Activated naive CD4-positive, alpha-beta T cell treated with anti-CD3 and anti-CD28 coated beads, Interleukin-2, amount 50 U/mL, for 72 hours (primary cell): ENCODE data around the gene TAAR2. TPM values are rescaled to one million over a fixed set of nuclear protein-coding genes. Genes with fewer than 3 reads are reported as not detected.

Experiments used
- ATAC-seq, 2 donors: fragments of 150-1000 bp; cut with Tn5 transposase; 2 replicates each; pipeline ENCODE4 v1.10.0; 2021; ENCODE audit warnings: mild to moderate bottlenecking in 2 of 2, moderate library complexity in 2 of 2
- DNase-seq, 2 donors: peaks; one replicate each; pipeline ENCODE4 v3.0.0; 2021 to 2022; ENCODE audit warnings: low spot score in 2 of 2
- H3K27ac Mint-ChIP-seq, 2 donors: one replicate each; pipeline ENCODE4 v1.8.0; 2022; ENCODE audit warnings: mild to moderate bottlenecking in 2 of 2, mixed read lengths in 2 of 2
- H3K36me3 Mint-ChIP-seq, 2 donors: one replicate each; pipeline ENCODE4 v1.8.0; 2022; ENCODE audit warnings: mixed read lengths in 2 of 2
- H3K9me3 Mint-ChIP-seq, 2 donors: one replicate each; pipeline ENCODE4 v1.8.0; 2022; ENCODE audit warnings: mixed read lengths in 2 of 2
- total RNA-seq, 2 donors: library from RNA; stranded (reverse); gene quantifications; one replicate each; pipeline ENCODE4 v1.2.3, GENCODE V29; 2022

The TAAR2 gene
- total RNA-seq, 2 donors from 2014 or later: not detected

GRCh38 chr6:132571774-132572173, 52.3 kb downstream of the TAAR2 start:
- ATAC-seq (no peak), DNase-seq (no peak)
- no peak overlapping the region for H3K27ac Mint-ChIP-seq
- no peaks in the 10 kb centered on the region for H3K36me3 Mint-ChIP-seq
- H3K9me3 Mint-ChIP-seq: no peaks in the 10 kb centered on the region

GRCh38 chr6:132570221-132570777, 53.8 kb downstream of the TAAR2 start, which contains the start of gene TAAR6:
TAAR6 (plus strand) TSS chr6:132570322; CDS start chr6:132570322, 0 bp downstream.
- H3K9me3 Mint-ChIP-seq: no peaks in the 10 kb centered on the region
- H3K36me3 Mint-ChIP-seq: no peaks in the 10 kb centered on the region
- no peak within 1 kb of the TSS for H3K27ac Mint-ChIP-seq
- DNase-seq: no peak
- ATAC-seq: no peak

- H3K27ac Mint-ChIP-seq: no peak overlapping the region
- DNase-seq (no peak), ATAC-seq (no peak)
- no peaks in the 10 kb centered on the region for H3K36me3 Mint-ChIP-seq
- H3K9me3 Mint-ChIP-seq: no peaks in the 10 kb centered on the region
Observed at GRCh38 chr6:132569170-132569569, 54.9 kb downstream of the TAAR2 start.

GRCh38 chr6:132568611-132569010, 55.5 kb downstream of the TAAR2 start:
- no peaks in the 10 kb centered on the region for H3K9me3 Mint-ChIP-seq
- no peak overlapping the region for H3K27ac Mint-ChIP-seq
- DNase-seq: no peak
- no peak for ATAC-seq
- no peaks in the 10 kb centered on the region for H3K36me3 Mint-ChIP-seq

GRCh38 chr6:132567566-132567965, 56.5 kb downstream of the TAAR2 start:
- no peak for ATAC-seq
- no peak for DNase-seq
- no peak overlapping the region for H3K27ac Mint-ChIP-seq
- H3K36me3 Mint-ChIP-seq: no peaks in the 10 kb centered on the region
- H3K9me3 Mint-ChIP-seq: no peaks in the 10 kb centered on the region

Other genes with a start within 250 kb of the TAAR2 start
- under 1 TPM in 1 of 2 donors, not detected in 1; 0.07 TPM for gene MOXD1, start 222.8 kb downstream of the TAAR2 start, total RNA-seq
- gene STX7, start 111.2 kb downstream of the TAAR2 start, total RNA-seq: 10 to 100 TPM; 15.2 to 20.3 TPM
- gene TAAR9, start 86.0 kb downstream of the TAAR2 start, total RNA-seq: not detected
- gene TAAR8, start 71.6 kb downstream of the TAAR2 start, total RNA-seq: not detected
- gene TAAR6, start 54.0 kb downstream of the TAAR2 start, total RNA-seq: not detected
- not detected for gene TAAR5, start 34.5 kb downstream of the TAAR2 start, total RNA-seq
- not detected for gene TAAR1, start 34.9 kb upstream of the TAAR2 start, total RNA-seq
- not detected for gene VNN1, start 89.8 kb upstream of the TAAR2 start, total RNA-seq
- gene VNN2, start 133.6 kb upstream of the TAAR2 start, total RNA-seq: 10 to 100 TPM; 11.4 to 19.3 TPM
- gene SLC18B1, start 174.4 kb upstream of the TAAR2 start, total RNA-seq: 1 to 10 TPM; 6.3 to 9.4 TPM
- gene RPS12, start 190.3 kb upstream of the TAAR2 start, total RNA-seq: 1,000 to 10,000 TPM; 1,712 to 1,768 TPM